AG08396 (cell line): ENCODE results near the gene GOLGA3.
A peak's percentile ranks its signal among the peaks of the same experiment; 100 is the strongest.
"Not testable (repeated sequence)": the region's sequence is repeated elsewhere in the genome, so short reads cannot be mapped to it uniquely, and the experiment has no call there.

Experiments used
- DNase-seq: peaks from one replicate; pipeline ENCODE4 v3.0.0; 2012; ENCODE audit warnings: low spot score, mixed read lengths

GOLGA3 gene

GRCh38 chr12:132828706-132829534 lies at the start of gene GOLGA3:
Gene GOLGA3 (minus strand): TSS chr12:132828869. CDS start chr12:132822128, 6,741 bp downstream.
- peak; percentile 99 for DNase-seq

- not testable (repeated sequence) for DNase-seq
Measured at GRCh38 chr12:132874620-132875019, 46.0 kb upstream of the GOLGA3 start.

- DNase-seq = no peak
Measured at GRCh38 chr12:132874175-132874574, 45.5 kb upstream of the GOLGA3 start.

- no peak for DNase-seq
Measured at GRCh38 chr12:132873724-132874123, 45.1 kb upstream of the GOLGA3 start.

- no peak for DNase-seq
Measured at GRCh38 chr12:132872975-132873421, 44.3 kb upstream of the GOLGA3 start.

- no peak for DNase-seq
Measured at GRCh38 chr12:132872073-132872855, 43.6 kb upstream of the GOLGA3 start.

- DNase-seq = no peak
Measured at GRCh38 chr12:132869551-132869950, 40.9 kb upstream of the GOLGA3 start.

GRCh38 chr12:132866251-132866828 lies 37.7 kb upstream of the GOLGA3 start:
- DNase-seq = peak; percentile 48

- DNase-seq = no peak
Measured at GRCh38 chr12:132861558-132861957, 32.9 kb upstream of the GOLGA3 start.

GRCh38 chr12:132858718-132859266 lies 30.1 kb upstream of the GOLGA3 start:
- DNase-seq = no peak

GRCh38 chr12:132857019-132857418 lies 28.4 kb upstream of the GOLGA3 start:
- not testable (repeated sequence) for DNase-seq

- no peak for DNase-seq
Measured at GRCh38 chr12:132856581-132856980, 27.9 kb upstream of the GOLGA3 start.

- not testable (repeated sequence) for DNase-seq
Measured at GRCh38 chr12:132855211-132855610, 26.5 kb upstream of the GOLGA3 start.

GRCh38 chr12:132853285-132854092 lies 24.8 kb upstream of the GOLGA3 start:
- no peak for DNase-seq

- DNase-seq = no peak
Measured at GRCh38 chr12:132852496-132852895, 23.8 kb upstream of the GOLGA3 start.

GRCh38 chr12:132851465-132851864 lies 22.8 kb upstream of the GOLGA3 start:
- no peak for DNase-seq

- no peak for DNase-seq
Measured at GRCh38 chr12:132850291-132850690, 21.6 kb upstream of the GOLGA3 start.

- DNase-seq = no peak
Measured at GRCh38 chr12:132848521-132848920, 19.9 kb upstream of the GOLGA3 start.

- DNase-seq = no peak
Measured at GRCh38 chr12:132847363-132848356, 19.0 kb upstream of the GOLGA3 start.

- not testable (repeated sequence) for DNase-seq
Measured at GRCh38 chr12:132844681-132845080, 16.0 kb upstream of the GOLGA3 start.
